ENCODE measurements around the gene ABHD5.

Gene ABHD5

GRCh38 chr3:43685921-43686320 lies 4.8 kb upstream of the ABHD5 start:
- peaks cover 20% of the 10 kb centered on the region for H3K36me3 Mint-ChIP-seq (ENCODE audit: low read depth)
- no peak overlapping the region for H3K27ac Mint-ChIP-seq
- H3K4me3 Mint-ChIP-seq = no peak overlapping the region
- peaks cover 19% of the 10 kb centered on the region for H3K27me3 Mint-ChIP-seq (ENCODE audit: low read depth, poor library complexity)
- H3K9me3 Mint-ChIP-seq = peaks cover 31% of the 10 kb centered on the region
- no peak for DNase-seq
- no peak for TF ChIP-seq CTCF (IDR thresholded peaks at IDR 0.05)
- H3K4me1 Mint-ChIP-seq = peaks cover 17% of the 10 kb centered on the region

GRCh38 chr3:43686333-43686699 lies 4.4 kb upstream of the ABHD5 start:
- Mint-ChIP-seq H3K27ac (no peak overlapping the region), H3K27me3 (ENCODE audit: low read depth, poor library complexity) (peaks cover 19% of the 10 kb centered on the region), H3K36me3 (ENCODE audit: low read depth) (peaks cover 20% of the 10 kb centered on the region), H3K4me1 (peaks cover 17% of the 10 kb centered on the region), H3K9me3 (peaks cover 29% of the 10 kb centered on the region), H3K4me3 (no peak overlapping the region)
- TF ChIP-seq CTCF (IDR thresholded peaks at IDR 0.05) = no peak
- DNase-seq = no peak

- peaks cover 22% of the 10 kb centered on the region for H3K4me1 Mint-ChIP-seq
- H3K27ac Mint-ChIP-seq = no peak overlapping the region
- no peak for DNase-seq
- H3K9me3 Mint-ChIP-seq = peaks cover 23% of the 10 kb centered on the region
- no peak for TF ChIP-seq CTCF (IDR thresholded peaks at IDR 0.05)
- peaks cover 16% of the 10 kb centered on the region for H3K36me3 Mint-ChIP-seq (ENCODE audit: low read depth)
- H3K27me3 Mint-ChIP-seq (ENCODE audit: low read depth, poor library complexity) = peaks cover 19% of the 10 kb centered on the region
- no peak overlapping the region for H3K4me3 Mint-ChIP-seq
Measured at GRCh38 chr3:43686700-43687498, 3.8 kb upstream of the ABHD5 start.

- H3K27me3 Mint-ChIP-seq (ENCODE audit: low read depth, poor library complexity) = peaks cover 19% of the 10 kb centered on the region
- peaks cover 13% of the 10 kb centered on the region for H3K36me3 Mint-ChIP-seq (ENCODE audit: low read depth)
- peaks cover 18% of the 10 kb centered on the region for H3K9me3 Mint-ChIP-seq
- H3K27ac Mint-ChIP-seq = no peak overlapping the region
- no peak for DNase-seq
- H3K4me1 Mint-ChIP-seq = peaks cover 27% of the 10 kb centered on the region
- no peak overlapping the region for H3K4me3 Mint-ChIP-seq
- TF ChIP-seq CTCF (IDR thresholded peaks at IDR 0.05) = no peak
Measured at GRCh38 chr3:43687499-43687811, 3.3 kb upstream of the ABHD5 start.

GRCh38 chr3:43688245-43688650 lies 2.5 kb upstream of the ABHD5 start:
- Mint-ChIP-seq H3K9me3 (peaks cover 10% of the 10 kb centered on the region), H3K27me3 (ENCODE audit: low read depth, poor library complexity) (peaks cover 19% of the 10 kb centered on the region), H3K27ac (no peak overlapping the region), H3K4me1 (peaks cover 35% of the 10 kb centered on the region), H3K36me3 (ENCODE audit: low read depth) (peaks cover 13% of the 10 kb centered on the region), H3K4me3 (no peak overlapping the region)
- no peak for DNase-seq
- TF ChIP-seq CTCF (IDR thresholded peaks at IDR 0.05) = no peak

GRCh38 chr3:43689166-43689565 lies 1.6 kb upstream of the ABHD5 start:
- peaks cover 41% of the 10 kb centered on the region for H3K4me1 Mint-ChIP-seq
- no peak for DNase-seq
- TF ChIP-seq CTCF (IDR thresholded peaks at IDR 0.05) = no peak
- peak overlapping the region; percentile 92 for H3K4me3 Mint-ChIP-seq
- peaks cover 4% of the 10 kb centered on the region for H3K9me3 Mint-ChIP-seq
- H3K27ac Mint-ChIP-seq = no peak overlapping the region
- peaks cover 19% of the 10 kb centered on the region for H3K27me3 Mint-ChIP-seq (ENCODE audit: low read depth, poor library complexity)
- peaks cover 13% of the 10 kb centered on the region for H3K36me3 Mint-ChIP-seq (ENCODE audit: low read depth)
